VCaP (cell line): ENCODE measurements around the gene PRSS36.

Source experiments
- H3K27ac ChIP-seq: fragments of 450-650 bp; 2 replicates; pipeline ENCODE4 v1.5.1; 2017
- TF ChIP-seq, protein P1 (sequence below): fragments of 450-650 bp; conservative IDR thresholded peaks from 2 replicates; pipeline ENCODE4 v1.5.1; 2017; ENCODE audit warnings: mild to moderate bottlenecking, moderate library complexity

Gene PRSS36

DNA sequence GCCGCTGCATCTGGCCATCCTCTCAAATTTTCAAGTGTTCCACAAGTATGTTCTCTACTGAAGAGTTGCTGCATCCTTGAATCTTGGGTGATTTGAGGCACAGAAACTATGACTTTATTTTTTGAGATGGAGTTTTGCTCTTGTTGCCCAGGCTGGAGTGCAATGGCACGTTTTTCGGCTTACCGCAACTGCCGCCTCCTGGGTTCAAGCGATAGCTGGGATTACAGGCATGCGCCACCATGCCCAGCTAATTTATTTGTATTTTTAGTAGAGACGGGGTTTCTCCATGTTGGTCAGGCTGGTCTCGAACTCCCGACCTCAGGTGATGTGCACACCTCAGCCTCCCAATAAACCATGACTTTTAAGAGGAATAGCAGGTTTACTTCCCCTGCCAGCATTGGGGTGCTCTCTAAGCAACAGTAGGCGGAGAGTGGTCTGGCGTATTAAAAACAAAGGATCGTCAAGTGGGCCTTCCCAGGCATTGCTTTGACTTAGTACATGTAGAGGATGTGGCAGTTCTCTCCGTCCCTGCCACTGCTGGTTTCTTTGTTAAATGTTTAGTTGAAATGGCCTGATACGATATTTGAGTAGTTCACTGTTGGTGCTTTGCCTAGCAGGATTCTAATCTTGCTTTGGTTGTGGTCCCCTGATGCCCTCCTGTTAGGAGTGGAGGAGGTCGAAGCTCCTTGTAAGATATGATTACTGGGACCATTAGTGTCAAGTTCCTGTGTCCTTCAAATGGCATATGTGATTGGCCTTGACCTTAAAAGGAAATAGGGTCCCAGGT is 43.2 kb upstream of the PRSS36 start:
- TF ChIP-seq, protein P1, sequence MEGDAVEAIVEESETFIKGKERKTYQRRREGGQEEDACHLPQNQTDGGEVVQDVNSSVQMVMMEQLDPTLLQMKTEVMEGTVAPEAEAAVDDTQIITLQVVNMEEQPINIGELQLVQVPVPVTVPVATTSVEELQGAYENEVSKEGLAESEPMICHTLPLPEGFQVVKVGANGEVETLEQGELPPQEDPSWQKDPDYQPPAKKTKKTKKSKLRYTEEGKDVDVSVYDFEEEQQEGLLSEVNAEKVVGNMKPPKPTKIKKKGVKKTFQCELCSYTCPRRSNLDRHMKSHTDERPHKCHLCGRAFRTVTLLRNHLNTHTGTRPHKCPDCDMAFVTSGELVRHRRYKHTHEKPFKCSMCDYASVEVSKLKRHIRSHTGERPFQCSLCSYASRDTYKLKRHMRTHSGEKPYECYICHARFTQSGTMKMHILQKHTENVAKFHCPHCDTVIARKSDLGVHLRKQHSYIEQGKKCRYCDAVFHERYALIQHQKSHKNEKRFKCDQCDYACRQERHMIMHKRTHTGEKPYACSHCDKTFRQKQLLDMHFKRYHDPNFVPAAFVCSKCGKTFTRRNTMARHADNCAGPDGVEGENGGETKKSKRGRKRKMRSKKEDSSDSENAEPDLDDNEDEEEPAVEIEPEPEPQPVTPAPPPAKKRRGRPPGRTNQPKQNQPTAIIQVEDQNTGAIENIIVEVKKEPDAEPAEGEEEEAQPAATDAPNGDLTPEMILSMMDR, result no peak
- no peak overlapping the region for H3K27ac ChIP-seq

DNA sequence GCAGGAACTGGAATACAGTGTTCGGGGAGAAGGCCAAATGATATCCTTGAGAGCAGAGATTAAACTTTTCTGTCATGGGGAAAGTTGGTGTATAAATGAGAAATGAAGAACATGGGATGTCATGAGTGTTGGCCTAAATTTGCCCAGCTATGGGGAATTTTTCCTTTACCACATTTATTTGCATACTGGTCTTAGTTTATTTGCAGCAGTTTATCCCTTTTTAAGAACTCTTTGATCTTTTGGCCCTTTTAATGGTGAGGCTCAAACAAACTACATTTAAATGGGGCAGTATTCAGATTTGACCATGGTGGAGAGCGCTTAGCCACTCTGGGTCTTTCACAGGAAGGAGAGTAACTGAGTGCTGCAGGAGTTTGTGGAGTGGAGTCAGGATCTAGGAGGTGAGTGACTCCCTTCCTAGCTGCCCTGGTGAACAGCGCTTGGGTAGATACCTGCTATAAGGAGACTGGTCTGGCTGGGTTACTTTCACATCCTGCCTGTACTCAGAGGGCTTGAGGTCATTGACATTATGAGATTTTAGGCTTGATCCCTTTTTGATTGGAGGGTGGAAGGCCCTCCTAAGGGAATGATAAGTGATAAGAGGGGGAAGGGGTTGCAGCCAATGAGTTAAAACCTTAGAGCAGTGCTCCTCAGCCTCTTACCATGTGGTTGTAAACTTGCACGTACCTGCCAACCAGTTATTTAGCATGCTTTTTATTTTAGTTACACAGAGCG is 42.0 kb upstream of the PRSS36 start:
- TF ChIP-seq, protein P1, result no peak
- H3K27ac ChIP-seq, result no peak overlapping the region

DNA sequence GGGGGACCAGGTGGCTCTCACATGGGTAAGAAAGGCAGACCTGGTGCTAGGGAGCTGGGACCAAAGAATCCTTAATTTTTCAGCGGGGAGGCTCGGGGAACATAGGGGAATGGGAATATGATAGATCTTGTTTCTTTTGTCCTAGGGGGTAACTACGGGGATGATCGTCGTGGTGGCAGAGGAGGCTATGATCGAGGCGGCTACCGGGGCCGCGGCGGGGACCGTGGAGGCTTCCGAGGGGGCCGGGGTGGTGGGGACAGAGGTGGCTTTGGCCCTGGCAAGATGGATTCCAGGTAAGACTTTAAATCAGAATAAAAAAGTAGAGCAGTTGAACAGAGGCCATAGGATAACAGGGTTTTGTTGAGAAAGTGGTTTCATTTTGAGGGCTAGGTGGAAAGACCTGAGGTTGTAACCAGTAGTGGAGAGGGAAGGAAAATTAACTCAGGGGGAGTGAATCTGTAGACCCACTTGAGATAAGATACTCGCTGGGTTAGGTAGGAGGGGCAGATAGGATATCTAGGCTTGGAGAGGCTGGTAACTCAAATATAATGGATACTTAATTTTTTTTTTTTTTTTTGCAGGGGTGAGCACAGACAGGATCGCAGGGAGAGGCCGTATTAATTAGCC is 41.1 kb upstream of the PRSS36 start:
- no peak overlapping the region for H3K27ac ChIP-seq
- TF ChIP-seq, protein P1, result no peak

DNA sequence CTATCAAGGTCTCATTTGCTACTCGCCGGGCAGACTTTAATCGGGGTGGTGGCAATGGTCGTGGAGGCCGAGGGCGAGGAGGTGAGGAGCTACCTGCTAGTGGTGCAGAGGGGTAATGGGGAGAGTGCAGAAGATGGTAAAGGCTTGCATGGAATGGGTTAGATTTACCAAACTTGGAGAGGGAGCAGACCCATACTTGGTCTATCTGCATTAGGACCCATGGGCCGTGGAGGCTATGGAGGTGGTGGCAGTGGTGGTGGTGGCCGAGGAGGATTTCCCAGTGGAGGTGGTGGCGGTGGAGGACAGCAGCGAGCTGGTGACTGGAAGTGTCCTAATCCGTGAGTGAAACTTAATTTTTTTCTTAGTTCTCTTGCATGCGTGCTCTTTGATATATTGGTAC is 40.2 kb upstream of the PRSS36 start:
- no peak overlapping the region for H3K27ac ChIP-seq
- TF ChIP-seq, protein P1, result no peak

DNA sequence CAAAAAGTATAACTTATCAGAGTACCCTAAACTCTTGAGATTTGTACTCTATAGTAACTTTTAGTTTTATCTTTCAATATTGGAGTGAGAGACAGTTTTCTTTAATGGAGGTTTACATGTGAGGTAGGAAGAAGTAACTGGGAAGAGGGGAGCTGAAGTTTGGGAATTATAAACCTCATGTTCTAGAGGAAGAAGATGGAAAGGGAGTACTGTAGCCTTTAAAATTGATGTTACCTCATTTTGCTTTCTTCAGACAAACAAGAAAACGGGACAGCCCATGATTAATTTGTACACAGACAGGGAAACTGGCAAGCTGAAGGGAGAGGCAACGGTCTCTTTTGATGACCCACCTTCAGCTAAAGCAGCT is 39.5 kb upstream of the PRSS36 start:
- TF ChIP-seq, protein P1, result no peak

DNA sequence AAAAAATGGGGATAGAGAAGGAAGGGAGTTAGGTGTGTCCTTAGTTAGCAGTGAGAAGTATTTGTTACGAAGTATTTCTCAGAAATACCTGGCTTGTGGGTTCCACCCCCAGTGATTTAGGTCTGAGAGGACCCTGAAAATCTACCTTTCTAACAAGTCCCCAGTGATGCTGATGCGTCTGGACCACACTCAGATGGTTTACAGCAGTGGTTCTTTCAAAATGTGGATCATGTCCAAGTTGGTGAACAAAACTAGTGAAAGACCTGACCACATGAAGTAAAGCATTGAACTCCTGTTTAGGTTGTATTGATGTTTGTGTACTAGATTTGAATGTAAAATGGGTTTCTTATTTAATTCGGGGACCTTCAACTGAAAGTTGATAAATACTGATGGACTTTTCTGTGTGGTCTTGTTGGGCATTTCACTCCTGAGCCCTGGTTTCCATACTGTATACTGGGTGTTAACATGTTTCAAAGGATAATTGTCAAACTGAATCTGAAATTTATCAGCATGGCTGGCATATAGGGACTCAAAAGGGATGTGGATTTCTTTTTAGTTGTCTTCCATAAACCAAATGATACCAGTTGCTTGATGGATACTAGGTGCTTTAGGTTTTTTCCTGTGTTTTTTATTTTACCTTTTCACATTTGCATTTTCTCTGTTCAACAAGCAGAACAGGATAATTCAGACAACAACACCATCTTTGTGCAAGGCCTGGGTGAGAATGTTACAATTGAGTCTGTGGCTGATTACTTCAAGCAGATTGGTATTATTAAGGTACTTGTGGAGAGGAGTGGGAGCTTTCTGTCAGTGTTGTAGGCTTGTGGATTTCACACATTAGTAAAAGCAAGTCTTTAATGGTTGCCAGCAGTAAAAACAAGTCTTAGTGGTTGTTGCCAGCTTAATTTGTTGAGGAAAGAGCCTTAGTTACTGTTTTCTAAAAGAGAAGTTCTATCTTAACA is 38.9 kb upstream of the PRSS36 start:
- TF ChIP-seq, protein P1, result no peak
- no peak overlapping the region for H3K27ac ChIP-seq

More for the DNA sequence above, 39.5 kb upstream of the PRSS36 start:
- no peak overlapping the region for H3K27ac ChIP-seq
